HEK293 (cell line): ENCODE data around the gene STAB2.

ENCODE experiments used
- CTCF ChIP-seq: fragments of 450-650 bp; formaldehyde crosslinking; IDR thresholded peaks from 2 replicates; pipeline ENCODE4 v1.5.1; 2016; ENCODE audit warnings: missing biosample characterization, missing genetic modification characterization
- HOXC10 ChIP-seq: sonication (generic); formaldehyde crosslinking; IDR thresholded peaks from 2 replicates; pipeline ENCODE4 v1.8.1; 2023; ENCODE audit warnings: mild to moderate bottlenecking, missing genetic modification reagents
- REST ChIP-seq: fragments of 450-650 bp; formaldehyde crosslinking; IDR thresholded peaks from 2 replicates; pipeline ENCODE4 v1.5.1; 2016; ENCODE audit warnings: missing biosample characterization, missing genetic modification characterization
- ZBTB49 ChIP-seq: fragments of 450-650 bp; formaldehyde crosslinking; IDR thresholded peaks from 2 replicates; pipeline ENCODE4 v1.5.1; 2016; ENCODE audit warnings: missing biosample characterization, missing genetic modification characterization, low read depth
- ZBTB8A ChIP-seq: fragments of 450-650 bp; formaldehyde crosslinking; IDR thresholded peaks from 2 replicates; pipeline ENCODE4 v1.5.1; 2016; ENCODE audit warnings: missing biosample characterization, missing genetic modification characterization
- ZNF510 ChIP-seq: fragments of 450-650 bp; formaldehyde crosslinking; IDR thresholded peaks from 2 replicates; pipeline ENCODE4 v1.5.1; 2018; ENCODE audit warnings: mild to moderate bottlenecking, missing genetic modification characterization, missing biosample characterization; ENCODE audit not compliant: insufficient replicate concordance
- ZNF514 ChIP-seq: fragments of 450-650 bp; formaldehyde crosslinking; IDR thresholded peaks from 2 replicates; pipeline ENCODE4 v1.5.1; 2016; ENCODE audit warnings: missing biosample characterization, missing genetic modification characterization

- TF ChIP-seq ZNF510: no peak
- no peak for TF ChIP-seq CTCF (tag by site-specific recombination)
- no peak for TF ChIP-seq ZBTB49 (tag by site-specific recombination)
- no peak for TF ChIP-seq REST (tag by site-specific recombination)
- no peak for TF ChIP-seq ZBTB8A (tag by site-specific recombination)
- TF ChIP-seq HOXC10: no peak
- TF ChIP-seq ZNF514 (tag by site-specific recombination): no peak
Observed at GRCh38 chr12:103811791-103812190, 224.7 kb downstream of the STAB2 start.
